ENCODE data around the gene CC2D2A. TPM values are rescaled to one million over a fixed set of nuclear protein-coding genes. Genes with fewer than 3 reads are reported as not detected.

The CC2D2A gene
- total RNA-seq, 3 donors from 2014 or later: 10.7 to 22.9 (median 14.9) TPM

GRCh38 chr4:15489551-15489950 lies 19.9 kb downstream of the CC2D2A start:
- H3K27ac ChIP-seq: peak overlapping the region in 1 of 2 donors; percentile 65
- no peaks in the 10 kb centered on the region for H3K27me3 ChIP-seq
- no peaks in the 10 kb centered on the region for H3K4me1 ChIP-seq
- peaks cover 0 to 5% of the 10 kb centered on the region in 2 donors for H3K9me3 ChIP-seq
- DNase-seq (ENCODE audit: low spot score in 2 of 2): no peak
- intact Hi-C loops (cut with DNase I; ENCODE audit: low total_unique reads): no loop called here
- H3K4me3 ChIP-seq: no peak overlapping the region
- TF ChIP-seq POLR2A (IDR thresholded peaks at IDR 0.05) (no peak), POLR2AphosphoS5 (IDR thresholded peaks at IDR 0.05) (no peak), CTCF (IDR thresholded peaks at IDR 0.05) (no peak)
- H3K36me3 ChIP-seq: no peaks in the 10 kb centered on the region

GRCh38 chr4:15493411-15493810 lies 23.7 kb downstream of the CC2D2A start:
- TF ChIP-seq CTCF (IDR thresholded peaks at IDR 0.05) (no peak), POLR2AphosphoS5 (IDR thresholded peaks at IDR 0.05) (no peak), POLR2A (IDR thresholded peaks at IDR 0.05) (no peak)
- Histone ChIP-seq H3K27me3 (no peaks in the 10 kb centered on the region), H3K36me3 (no peaks in the 10 kb centered on the region), H3K27ac (no peak overlapping the region), H3K4me3 (no peak overlapping the region), H3K9me3 (no peaks in the 10 kb centered on the region), H3K4me1 (no peaks in the 10 kb centered on the region)
- intact Hi-C loops (cut with DNase I; ENCODE audit: low total_unique reads): no loop called here
- no peak for DNase-seq (ENCODE audit: low spot score in 2 of 2)

GRCh38 chr4:15495621-15496020 lies 25.9 kb downstream of the CC2D2A start:
- Histone ChIP-seq H3K4me3 (no peak overlapping the region), H3K27me3 (no peaks in the 10 kb centered on the region), H3K9me3 (no peaks in the 10 kb centered on the region), H3K36me3 (no peaks in the 10 kb centered on the region), H3K27ac (no peak overlapping the region), H3K4me1 (no peaks in the 10 kb centered on the region)
- intact Hi-C loops (cut with DNase I; ENCODE audit: low total_unique reads): no loop called here
- TF ChIP-seq POLR2AphosphoS5 (IDR thresholded peaks at IDR 0.05): no peak
- TF ChIP-seq CTCF (IDR thresholded peaks at IDR 0.05): no peak
- TF ChIP-seq POLR2A (IDR thresholded peaks at IDR 0.05): no peak
- DNase-seq (ENCODE audit: low spot score in 2 of 2): no peak

GRCh38 chr4:15498356-15498755 lies 28.7 kb downstream of the CC2D2A start:
- no peak overlapping the region for H3K4me3 ChIP-seq
- TF ChIP-seq POLR2AphosphoS5 (IDR thresholded peaks at IDR 0.05): no peak
- no peak for TF ChIP-seq CTCF (IDR thresholded peaks at IDR 0.05)
- no peak for TF ChIP-seq POLR2A (IDR thresholded peaks at IDR 0.05)
- H3K36me3 ChIP-seq: no peaks in the 10 kb centered on the region
- no peaks in the 10 kb centered on the region for H3K9me3 ChIP-seq
- H3K27ac ChIP-seq: no peak overlapping the region
- no peaks in the 10 kb centered on the region for H3K4me1 ChIP-seq
- DNase-seq (ENCODE audit: low spot score in 2 of 2): no peak
- intact Hi-C loops (cut with DNase I; ENCODE audit: low total_unique reads): no loop called here
- H3K27me3 ChIP-seq: no peaks in the 10 kb centered on the region

- H3K4me1 ChIP-seq: no peaks in the 10 kb centered on the region
- TF ChIP-seq CTCF (IDR thresholded peaks at IDR 0.05): no peak
- TF ChIP-seq POLR2AphosphoS5 (IDR thresholded peaks at IDR 0.05): no peak
- no peak for TF ChIP-seq POLR2A (IDR thresholded peaks at IDR 0.05)
- H3K36me3 ChIP-seq: no peaks in the 10 kb centered on the region
- no peaks in the 10 kb centered on the region for H3K9me3 ChIP-seq
- no peaks in the 10 kb centered on the region for H3K27me3 ChIP-seq
- no peak for DNase-seq (ENCODE audit: low spot score in 2 of 2)
- H3K27ac ChIP-seq: no peak overlapping the region
- intact Hi-C loops (cut with DNase I; ENCODE audit: low total_unique reads): no loop called here
- no peak overlapping the region for H3K4me3 ChIP-seq
Observed at GRCh38 chr4:15500701-15501100, 31.0 kb downstream of the CC2D2A start.
